ENCODE results near the gene ADPRHL1.
"Not testable (repeated sequence)": the region's sequence is repeated elsewhere in the genome, so short reads cannot be mapped to it uniquely, and the experiment has no call there.

The ADPRHL1 gene

DNA sequence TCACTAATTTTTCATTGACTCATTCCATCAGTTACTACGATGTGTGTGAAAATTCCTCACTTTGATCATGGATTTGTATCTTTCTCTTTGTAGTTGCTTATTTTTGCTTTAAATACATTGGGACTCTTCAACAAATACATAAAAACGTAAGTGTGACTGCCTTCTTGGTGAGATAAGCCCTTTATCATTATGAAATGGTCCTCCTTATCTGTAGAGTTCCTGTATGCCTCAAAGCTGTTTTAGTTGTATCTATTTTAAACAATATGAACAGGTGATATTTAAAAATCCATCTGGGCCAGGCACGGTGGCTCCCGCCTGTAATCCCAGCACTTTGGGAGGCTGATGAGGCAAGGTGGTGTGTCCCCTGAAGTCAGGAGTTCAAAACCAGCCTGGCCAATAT, 25.9 kb upstream of the ADPRHL1 start:
- DNase-seq (ENCODE audit: low read depth in 3 of 3) = no peak

- no peak for DNase-seq (ENCODE audit: low read depth in 3 of 3)
Observed at GRCh38 chr13:113477724-113478123, 24.4 kb upstream of the ADPRHL1 start.

GRCh38 chr13:113476811-113477210, 23.5 kb upstream of the ADPRHL1 start:
- DNase-seq (ENCODE audit: low read depth in 3 of 3) = no peak

GRCh38 chr13:113475911-113476310, 22.6 kb upstream of the ADPRHL1 start:
- DNase-seq (ENCODE audit: low read depth in 3 of 3) = no peak

DNA sequence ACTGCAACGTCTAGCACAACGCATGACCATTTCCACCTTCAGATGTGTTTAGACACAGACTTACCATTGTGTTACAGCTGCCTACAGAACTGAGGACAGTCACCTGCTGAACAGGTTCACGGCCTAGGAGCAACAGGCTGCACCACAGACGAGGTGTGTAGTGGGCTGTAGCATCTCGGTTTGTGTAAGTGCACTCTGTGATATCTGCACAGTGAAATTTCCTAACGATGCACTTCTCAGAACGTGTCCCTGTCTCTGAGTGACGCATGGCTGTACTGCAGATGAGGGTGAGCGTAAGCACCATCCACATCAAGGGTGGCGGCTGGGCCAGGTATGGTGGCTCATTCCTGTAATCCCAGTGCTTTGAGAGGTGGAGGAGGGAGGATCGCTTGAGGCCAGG, 22.0 kb upstream of the ADPRHL1 start:
- DNase-seq (ENCODE audit: low read depth in 3 of 3) = no peak

DNA sequence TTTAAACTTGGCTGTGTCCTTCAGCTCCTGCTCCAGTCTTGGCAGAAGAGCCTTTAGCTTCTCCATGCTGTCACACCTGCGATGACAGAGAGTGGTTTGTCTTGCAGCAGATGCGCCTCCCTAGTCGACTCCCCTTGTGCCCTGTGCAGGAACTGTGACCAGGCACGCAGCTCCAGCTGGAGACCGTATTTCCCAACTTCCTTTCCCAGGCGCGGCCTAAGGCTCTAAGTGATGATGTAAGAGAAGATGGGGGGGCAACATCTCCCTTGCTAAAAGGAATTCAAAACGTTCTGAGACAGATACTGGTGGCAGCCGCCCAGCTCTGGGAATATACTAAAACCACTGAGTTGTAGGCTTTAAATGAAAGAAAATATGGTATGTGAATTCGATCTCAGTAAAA, 20.9 kb upstream of the ADPRHL1 start:
- no peak for DNase-seq (ENCODE audit: low read depth in 3 of 3)

- DNase-seq (ENCODE audit: low read depth in 3 of 3) = no peak
Observed at GRCh38 chr13:113472355-113473025, 19.2 kb upstream of the ADPRHL1 start.

GRCh38 chr13:113471844-113472243, 18.6 kb upstream of the ADPRHL1 start:
- DNase-seq (ENCODE audit: low read depth in 3 of 3) = no peak

DNA sequence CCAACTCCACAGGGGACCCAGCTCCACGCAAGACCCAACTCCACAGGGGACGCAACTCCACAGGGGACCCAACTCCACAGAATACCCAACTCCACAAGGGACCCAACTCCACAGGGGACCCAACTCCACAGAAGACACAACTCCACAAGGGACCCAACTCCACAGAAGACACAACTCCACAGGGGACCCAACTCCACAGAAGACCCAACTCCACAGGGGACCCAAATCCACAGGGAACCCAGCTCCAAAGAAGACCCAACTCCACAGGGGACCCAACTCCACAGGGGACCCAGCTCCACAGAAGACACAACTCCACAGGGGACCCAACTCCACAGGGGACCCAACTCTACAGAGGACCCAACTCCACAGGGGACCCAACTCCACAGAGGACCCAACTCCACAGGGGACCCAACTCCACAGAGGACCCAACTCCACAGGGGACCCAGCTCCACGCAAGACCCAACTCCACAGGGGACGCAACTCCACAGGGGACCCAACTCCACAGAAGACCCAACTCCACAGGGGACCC, 17.4 kb upstream of the ADPRHL1 start:
- not testable (repeated sequence) for DNase-seq (ENCODE audit: low read depth in 3 of 3)

DNA sequence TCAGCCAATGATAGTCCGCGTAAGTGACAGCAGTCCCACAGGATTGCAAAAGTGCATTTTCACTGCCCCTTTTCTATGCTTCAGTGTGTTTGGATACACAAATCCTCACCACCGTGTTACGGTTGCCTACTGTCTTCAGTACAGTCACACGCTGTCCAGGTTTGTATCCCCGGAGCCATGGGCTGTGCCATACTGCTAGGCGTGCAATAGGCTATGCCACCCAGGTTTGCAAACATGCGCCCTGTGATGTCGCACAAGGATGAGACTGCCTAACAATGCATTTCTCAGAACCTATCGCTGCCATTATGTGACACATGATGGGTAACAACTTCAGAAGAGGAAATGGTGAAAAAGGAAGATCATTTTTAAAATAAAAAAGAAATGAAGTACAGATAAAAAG, 16.8 kb upstream of the ADPRHL1 start:
- DNase-seq (ENCODE audit: low read depth in 3 of 3) = no peak

- no peak for DNase-seq (ENCODE audit: low read depth in 3 of 3)
Observed at GRCh38 chr13:113469582-113469981, 16.3 kb upstream of the ADPRHL1 start.

- DNase-seq (ENCODE audit: low read depth in 3 of 3) = no peak
Observed at GRCh38 chr13:113468472-113469201, 15.3 kb upstream of the ADPRHL1 start.

GRCh38 chr13:113468029-113468428, 14.7 kb upstream of the ADPRHL1 start:
- no peak for DNase-seq (ENCODE audit: low read depth in 3 of 3)

- no peak for DNase-seq (ENCODE audit: low read depth in 3 of 3)
Observed at GRCh38 chr13:113466383-113466782, 13.1 kb upstream of the ADPRHL1 start.

- DNase-seq (ENCODE audit: low read depth in 3 of 3) = no peak
Observed at GRCh38 chr13:113465300-113465699, 12.0 kb upstream of the ADPRHL1 start.

- no peak for DNase-seq (ENCODE audit: low read depth in 3 of 3)
Observed at GRCh38 chr13:113464476-113464875, 11.2 kb upstream of the ADPRHL1 start.

DNA sequence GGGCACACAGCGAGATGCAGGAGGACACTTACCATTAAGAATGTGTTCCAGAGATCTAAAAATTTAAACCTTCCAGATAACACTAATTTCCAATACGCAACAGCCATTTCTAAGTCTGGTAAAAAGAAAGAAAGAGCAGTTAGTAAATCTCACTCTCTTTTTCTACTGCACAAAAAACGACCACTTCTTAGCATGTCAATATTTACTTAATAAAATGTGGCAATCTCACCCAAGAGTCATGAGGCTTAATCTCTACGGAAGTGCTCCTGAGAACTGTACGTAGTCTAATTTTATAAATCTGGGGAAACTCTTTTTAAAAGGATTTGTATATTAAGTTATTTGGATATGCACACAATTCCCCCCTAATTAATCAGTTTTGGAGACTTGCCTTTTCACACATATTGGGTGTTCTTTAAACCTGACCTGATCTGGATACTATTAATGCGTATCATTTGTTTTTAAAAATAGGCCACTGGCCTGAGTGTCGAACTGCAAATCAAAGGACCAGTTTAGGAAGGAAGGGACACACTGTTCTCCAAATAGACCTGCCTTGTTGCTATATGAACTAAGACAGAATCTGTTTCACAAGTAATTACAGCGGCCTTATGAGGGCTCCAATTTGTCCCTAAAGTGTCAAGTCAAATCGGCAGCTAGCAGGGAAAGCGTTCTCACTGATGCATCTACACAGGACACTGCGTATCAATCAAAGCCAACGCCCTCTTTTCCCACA, 7.9 kb upstream of the ADPRHL1 start:
- no peak for DNase-seq (ENCODE audit: low read depth in 3 of 3)

DNA sequence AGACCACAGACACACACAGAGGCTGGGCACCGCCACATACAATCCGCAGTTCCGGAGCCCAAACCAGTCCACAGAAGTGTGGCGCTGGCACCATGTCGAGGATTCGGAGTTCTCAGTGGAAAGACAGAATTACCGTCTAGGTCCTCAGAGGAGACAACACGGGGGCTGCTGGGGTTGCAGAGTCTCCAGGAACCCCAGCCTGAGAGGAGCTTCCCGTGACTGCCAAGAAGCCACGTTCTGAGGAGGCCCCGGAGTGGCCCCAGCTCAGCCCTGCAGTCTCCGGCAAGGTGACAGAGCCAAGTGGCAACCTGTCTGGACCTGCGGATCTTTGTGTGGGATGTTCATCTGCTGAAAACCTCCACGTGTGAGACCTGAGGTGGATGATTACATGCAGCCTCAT, 7.3 kb upstream of the ADPRHL1 start:
- DNase-seq (ENCODE audit: low read depth in 3 of 3) = no peak

GRCh38 chr13:113460064-113460555, 6.8 kb upstream of the ADPRHL1 start:
- no peak for DNase-seq (ENCODE audit: low read depth in 3 of 3)

DNA sequence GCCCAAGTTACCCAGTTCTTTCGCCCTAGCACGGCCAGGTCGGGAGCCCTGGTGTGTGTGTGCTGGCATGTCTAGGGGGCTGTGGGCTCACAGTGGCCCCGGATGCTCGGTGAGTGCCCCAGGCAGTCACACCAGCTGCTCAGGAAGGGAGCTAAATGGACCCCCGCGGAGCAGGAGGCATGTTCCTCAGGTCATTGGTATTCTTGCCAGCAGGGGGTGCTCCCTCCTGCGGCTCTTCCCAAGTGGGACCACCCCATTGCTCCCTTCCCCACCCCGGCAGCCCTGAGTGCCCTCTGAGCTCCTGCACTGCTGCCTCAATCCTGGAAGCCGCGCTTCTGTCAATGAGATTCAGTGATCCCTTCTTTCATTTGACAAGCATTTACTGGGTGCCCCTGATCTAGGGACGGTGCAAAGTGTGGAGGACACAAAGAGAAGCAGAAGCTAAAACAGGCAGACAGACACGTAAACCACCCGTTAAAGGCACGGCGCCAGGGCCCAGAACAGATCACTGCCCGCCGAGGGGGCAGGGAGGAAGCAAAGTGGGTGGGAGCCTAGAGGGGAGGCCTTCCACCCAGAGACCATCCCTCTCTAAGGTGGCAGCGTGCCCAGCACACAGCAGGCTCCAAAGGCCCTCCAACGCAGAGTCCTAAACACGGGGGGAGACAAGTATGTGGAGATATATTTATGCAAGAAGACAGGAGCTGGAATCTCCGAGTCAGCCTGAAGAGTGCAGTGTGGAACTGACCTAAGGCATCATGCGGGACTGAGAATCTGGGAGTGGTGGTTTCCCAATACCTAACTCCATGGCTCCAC, 5.2 kb upstream of the ADPRHL1 start:
- DNase-seq (ENCODE audit: low read depth in 3 of 3) = no peak

- DNase-seq (ENCODE audit: low read depth in 3 of 3) = no peak
Observed at GRCh38 chr13:113457510-113457909, 4.2 kb upstream of the ADPRHL1 start.

All from stimulated activated CD4-positive, alpha-beta T cell treated with anti-CD3 and anti-CD28 coated beads, TNF-alpha, amount 100 ng/mL, for 48 hours (primary cell).